IMR-90 (cell line): ENCODE results near the gene ZBTB7B. TPM values are rescaled to one million over a fixed set of nuclear protein-coding genes. Genes with fewer than 3 reads are reported as not detected.

Source experiments
- ATAC-seq: fragments of 200-7000 bp; cut with Tn5 transposase; 2 replicates; pipeline ENCODE4 v1.9.1; 2020; ENCODE audit warnings: low read depth, mild to moderate bottlenecking, moderate library complexity
- BruUV-seq: library from RNA; stranded (reverse); fragments of 400-500 nt; replicated peaks from 2 replicates; lab custom pipeline; 2021; lab: Mats Ljungman, UMichigan
- CTCF ChIA-PET: fragments of 300-600 bp; formaldehyde crosslinking; extraction: SDS; loops from one replicate; lab custom pipeline; 2021; ENCODE audit warnings: antibody characterized with exemption; lab: Yijun Ruan, JAX
- POLR2A ChIA-PET: fragments of 300-600 bp; sonication (Branson Sonifier 250); formaldehyde crosslinking; loops from one replicate; lab custom pipeline; 2022; ENCODE audit warnings: antibody characterized with exemption; ENCODE audit not compliant: unreplicated experiment; lab: Charles Lee
- DNase-seq: peaks from one replicate; pipeline ENCODE4 v3.0.0; 2013
- H2AFZ ChIP-seq: replicated peaks from 2 replicates; pipeline ENCODE3; 2013; ENCODE audit warnings: low read length, mild to moderate bottlenecking; ENCODE audit not compliant: poor library complexity
- H2AK5ac ChIP-seq: 2 replicates; pipeline ENCODE4 v1.6.1; 2013; ENCODE audit warnings: low read depth, low read length, inconsistent platforms
- H2AK9ac ChIP-seq: replicated peaks from 2 replicates; pipeline ENCODE3; 2013; ENCODE audit warnings: mild to moderate bottlenecking, low read depth, low read length, moderate library complexity; ENCODE audit not compliant: poor library complexity
- H2BK120ac ChIP-seq: 2 replicates; pipeline ENCODE4 v1.6.1; 2013; ENCODE audit warnings: low read depth, low read length, inconsistent platforms
- H2BK15ac ChIP-seq: 3 replicates; pipeline ENCODE4 v1.6.1; 2013; ENCODE audit warnings: low read depth, low read length, inconsistent platforms
- H2BK20ac ChIP-seq: 2 replicates; pipeline ENCODE4 v1.6.1; 2013; ENCODE audit warnings: low read depth, mild to moderate bottlenecking, inconsistent platforms, low read length, moderate library complexity
- H2BK5ac ChIP-seq: 2 replicates; pipeline ENCODE4 v1.6.1; 2013; ENCODE audit warnings: mild to moderate bottlenecking, low read depth, low read length, inconsistent platforms; ENCODE audit not compliant: poor library complexity, severe bottlenecking
- H3K14ac ChIP-seq: replicated peaks from 2 replicates; pipeline ENCODE4 v1.6.1; 2013; ENCODE audit warnings: low read depth, low read length, inconsistent platforms
- H3K18ac ChIP-seq: 2 replicates; pipeline ENCODE4 v1.6.1; 2013; ENCODE audit warnings: low read depth, low read length, control low read depth
- H3K23ac ChIP-seq: 2 replicates; pipeline ENCODE4 v1.6.1; 2013; ENCODE audit warnings: low read depth, low read length, inconsistent platforms
- H3K27ac ChIP-seq: 2 replicates; pipeline ENCODE4 v1.5.1; 2013; ENCODE audit warnings: mild to moderate bottlenecking, control low read depth, low read length; ENCODE audit not compliant: insufficient read depth
- H3K27me3 ChIP-seq: 2 replicates; pipeline ENCODE4 v1.6.1; 2013; ENCODE audit warnings: low read length; ENCODE audit not compliant: control insufficient read depth, insufficient read depth
- H3K36me3 ChIP-seq: 2 replicates; pipeline ENCODE4 v1.6.1; 2013; ENCODE audit warnings: low read length, mixed read lengths; ENCODE audit not compliant: control insufficient read depth, insufficient read depth
- H3K4ac ChIP-seq: 2 replicates; pipeline ENCODE4 v1.6.1; 2013; ENCODE audit warnings: low read depth, low read length, inconsistent platforms
- H3K4me1 ChIP-seq: 2 replicates; pipeline ENCODE4 v1.6.1; 2013; ENCODE audit warnings: low read length, mixed read lengths; ENCODE audit not compliant: control insufficient read depth, insufficient read depth
- H3K4me2 ChIP-seq: 2 replicates; pipeline ENCODE4 v1.6.1; 2013; ENCODE audit warnings: low read depth, mild to moderate bottlenecking, control low read depth, low read length, moderate library complexity
- H3K4me3 ChIP-seq: 2 replicates; pipeline ENCODE4 v1.5.1; 2013; ENCODE audit warnings: low read depth, mild to moderate bottlenecking, control low read depth, low read length, moderate library complexity; ENCODE audit not compliant: insufficient read depth
- H3K56ac ChIP-seq: 2 replicates; pipeline ENCODE4 v1.6.1; 2013; ENCODE audit warnings: low read length, inconsistent platforms; ENCODE audit not compliant: insufficient read depth; ENCODE audit errors: extremely low read depth
- H3K79me1 ChIP-seq, 2 experiments: 2 replicates each; pipeline ENCODE4 v1.6.1; 2013; ENCODE audit warnings: low read length in 2 of 2, inconsistent platforms in 1 of 2, low read depth in 1 of 2
- H3K9ac ChIP-seq: 2 replicates; pipeline ENCODE4 v1.6.1; 2013; ENCODE audit warnings: low read depth, low read length, control low read depth
- H3K9me1 ChIP-seq: 2 replicates; pipeline ENCODE4 v1.6.1; 2013; ENCODE audit warnings: low read length, inconsistent platforms; ENCODE audit not compliant: insufficient read depth
- H3K9me3 ChIP-seq: 2 replicates; pipeline ENCODE4 v1.6.1; 2013; ENCODE audit warnings: low read length; ENCODE audit not compliant: control insufficient read depth, insufficient read depth
- H4K20me1 ChIP-seq: 2 replicates; pipeline ENCODE4 v1.6.1; 2013; ENCODE audit warnings: low read length, inconsistent platforms; ENCODE audit not compliant: insufficient read depth
- H4K5ac ChIP-seq: 2 replicates; pipeline ENCODE4 v1.6.1; 2013; ENCODE audit warnings: mild to moderate bottlenecking, low read depth, low read length, control low read depth
- H4K8ac ChIP-seq, 2 experiments: 2 replicates each; pipeline ENCODE4 v1.6.1; 2013; ENCODE audit warnings: low read depth in 2 of 2, low read length in 2 of 2, control low read depth in 1 of 2, inconsistent platforms in 1 of 2
- H4K91ac ChIP-seq: 2 replicates; pipeline ENCODE4 v1.6.1; 2013; ENCODE audit warnings: low read depth, low read length, inconsistent platforms; ENCODE audit not compliant: insufficient read depth
- BHLHE40 ChIP-seq: fragments of 150-350 bp; IDR thresholded peaks from 2 replicates; pipeline ENCODE4 v1.6.1; 2016; ENCODE audit warnings: mild to moderate bottlenecking, low read depth, low read length
- CEBPB ChIP-seq: IDR thresholded peaks from 2 replicates; pipeline ENCODE4 v1.6.1; 2012; ENCODE audit warnings: low read depth, low read length, improper control_type of control experiment
- CHD1 ChIP-seq: IDR thresholded peaks from 2 replicates; pipeline ENCODE4 v1.6.1; 2012; ENCODE audit warnings: low read depth, low read length, improper control_type of control experiment
- ELK1 ChIP-seq: fragments of 150-350 bp; IDR thresholded peaks from 2 replicates; pipeline ENCODE4 v1.6.1; 2016; ENCODE audit warnings: low read depth, mild to moderate bottlenecking, low read length, moderate library complexity, borderline replicate concordance
- FOS ChIP-seq: fragments of 150-350 bp; IDR thresholded peaks from 2 replicates; pipeline ENCODE4 v1.6.1; 2016; ENCODE audit warnings: low read depth, low read length
- NFE2L2 ChIP-seq: fragments of 150-350 bp; IDR thresholded peaks from 2 replicates; pipeline ENCODE4 v1.6.1; 2016; ENCODE audit warnings: low read depth, mild to moderate bottlenecking, low read length
- POLR2A ChIP-seq: IDR thresholded peaks from 2 replicates; pipeline ENCODE4 v1.6.1; 2012; ENCODE audit warnings: mild to moderate bottlenecking, low read depth, low read length
- RAD21 ChIP-seq: IDR thresholded peaks from 2 replicates; pipeline ENCODE4 v1.6.1; 2012; ENCODE audit warnings: low read length, improper control_type of control experiment
- RCOR1 ChIP-seq: IDR thresholded peaks from 2 replicates; pipeline ENCODE4 v1.6.1; 2012; ENCODE audit warnings: mild to moderate bottlenecking, low read length, improper control_type of control experiment; ENCODE audit not compliant: insufficient replicate concordance
- RFX5 ChIP-seq: IDR thresholded peaks from 2 replicates; pipeline ENCODE4 v1.8.0; 2012; ENCODE audit warnings: low read depth, mild to moderate bottlenecking, low read length, moderate library complexity
- SMC3 ChIP-seq: fragments of 150-350 bp; IDR thresholded peaks from 2 replicates; pipeline ENCODE4 v1.6.1; 2016; ENCODE audit warnings: low read depth, mild to moderate bottlenecking, antibody characterized with exemption, low read length, moderate library complexity
- WGBS, 2 experiments: methylation state at CpG; one replicate each; pipeline versions ENCODE4 v1.1.5 to v1.1.7; 2013; ENCODE audit warnings: missing lambda C conversion rate in 2 of 2; ENCODE audit not compliant: insufficient read length in 1 of 2; ENCODE audit errors: extremely low coverage in 2 of 2; 5-methylcytosine and 5-hydroxymethylcytosine counted together
- dilution Hi-C: fragments of 300-500 bp; cut with HindIII; formaldehyde crosslinking; loops from one replicate; pipeline ENCODE4 v1.14.3; 2018; ENCODE audit warnings: low sequenced_read_pairs; ENCODE audit not compliant: unreplicated experiment
- in situ Hi-C: fragments of 300-500 bp; cut with MboI; formaldehyde crosslinking; loops from 3 replicates; pipeline ENCODE4 v1.14.3; 2019; ENCODE audit warnings: low sequenced_read_pairs, inconsistent platforms, mixed read lengths
- intact Hi-C: fragments of 100-400 bp; cut with micrococcal nuclease; formaldehyde crosslinking; loops from 2 replicates; pipeline ENCODE4 v1.10.0; 2022
- polyA plus RNA-seq, 3 experiments: library from polyadenylated mRNA; depleted of rRNA; stranded (reverse); fragments of >200 nt; gene quantifications; 2 replicates each; pipeline ENCODE4 v1.2.3, GENCODE V29; 2012; ENCODE audit warnings: low replicate concordance in 1 of 3
- total RNA-seq: library from RNA; depleted of rRNA; stranded (reverse); fragments of >200 nt; gene quantifications from 2 replicates; pipeline ENCODE4 v1.2.3, GENCODE V29; 2012
- TF ChIP-seq, protein P1 (sequence below): conservative IDR thresholded peaks from 2 replicates; pipeline ENCODE4 v1.5.1; 2012; ENCODE audit warnings: mild to moderate bottlenecking, low read depth, low read length, improper control_type of control experiment
- TF ChIP-seq, protein P2 (sequence below): fragments of 150-350 bp; IDR thresholded peaks from 2 replicates; pipeline ENCODE4 v1.6.1; 2017; ENCODE audit warnings: mild to moderate bottlenecking, antibody characterized with exemption, low read length, low read depth

ZBTB7B gene
- total and polyA plus RNA-seq, 2 of the 4 experiments (the other 2 are of a cell fraction) = 7.7 to 17.4 TPM

DNA sequence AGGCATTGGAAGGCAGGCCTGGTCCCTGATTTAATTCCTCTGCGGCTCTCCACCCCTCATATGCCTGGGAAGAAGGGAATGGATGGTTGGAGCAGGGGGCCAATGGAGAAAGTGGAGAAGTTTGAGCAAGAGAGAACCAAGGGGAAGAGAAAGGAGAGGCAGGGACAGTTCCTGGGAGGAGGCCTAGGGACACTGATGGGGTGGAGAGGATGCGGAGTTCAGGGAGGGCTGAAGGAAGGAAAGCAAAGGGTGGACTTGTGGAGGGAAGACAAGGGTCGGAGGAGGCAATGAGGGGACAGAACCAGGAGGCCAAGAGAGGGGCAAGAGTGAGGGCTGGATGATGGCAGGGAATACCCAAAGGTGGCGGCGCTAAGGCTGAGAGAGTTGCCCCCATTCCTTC is 7.1 kb downstream of the ZBTB7B start:
- CTCF ChIA-PET = no interaction called here

More for the DNA sequence above, 7.1 kb downstream of the ZBTB7B start:
- H3K4me1 ChIP-seq = peaks cover 10% of the 10 kb centered on the region
- H3K4me3 ChIP-seq = no peak overlapping the region
- H3K9me3 ChIP-seq = no peaks in the 10 kb centered on the region
- ATAC-seq = no peak
- H3K14ac ChIP-seq = no peak overlapping the region
- no peak overlapping the region for H3K4me2 ChIP-seq
- H3K56ac ChIP-seq = no peak overlapping the region
- no peak overlapping the region for H3K18ac ChIP-seq
- no peak overlapping the region for H3K23ac ChIP-seq
- no peak overlapping the region for H2BK120ac ChIP-seq
- WGBS, 2 experiments = 100% methylated on average over 2 of the region's 5 CpGs; no CpG with 5 or more reads in 1 of the 2 experiments
- H3K27ac ChIP-seq = no peak overlapping the region
- H3K36me3 ChIP-seq = peaks cover 10% of the 10 kb centered on the region
- no peak overlapping the region for H3K4ac ChIP-seq
- H2BK20ac ChIP-seq = no peak overlapping the region
- H2BK15ac ChIP-seq = no peak overlapping the region
- intact Hi-C loops = no loop called here
- H2BK5ac ChIP-seq = no peak overlapping the region
- peaks cover 0 to 51% of the 10 kb centered on the region in 2 experiments; a peak in 3 of 4 replicates for H3K79me1 ChIP-seq
- H3K9me1 ChIP-seq = peaks cover 6% of the 10 kb centered on the region; the same call in 1 of the 2 replicates
- in situ Hi-C loops = no loop called here
- BruUV-seq = no TSS peak
- no peak overlapping the region for H4K5ac ChIP-seq
- no peaks in the 10 kb centered on the region for H3K27me3 ChIP-seq
- no peak overlapping the region for H4K91ac ChIP-seq
- peak overlapping the region; percentile 9; the same call in 1 of the 2 replicates for H2AK5ac ChIP-seq
- no peak overlapping the region for H2AK9ac ChIP-seq
- dilution Hi-C loops = no loop called here
- no peak for DNase-seq
- TF ChIP-seq, protein P1, sequence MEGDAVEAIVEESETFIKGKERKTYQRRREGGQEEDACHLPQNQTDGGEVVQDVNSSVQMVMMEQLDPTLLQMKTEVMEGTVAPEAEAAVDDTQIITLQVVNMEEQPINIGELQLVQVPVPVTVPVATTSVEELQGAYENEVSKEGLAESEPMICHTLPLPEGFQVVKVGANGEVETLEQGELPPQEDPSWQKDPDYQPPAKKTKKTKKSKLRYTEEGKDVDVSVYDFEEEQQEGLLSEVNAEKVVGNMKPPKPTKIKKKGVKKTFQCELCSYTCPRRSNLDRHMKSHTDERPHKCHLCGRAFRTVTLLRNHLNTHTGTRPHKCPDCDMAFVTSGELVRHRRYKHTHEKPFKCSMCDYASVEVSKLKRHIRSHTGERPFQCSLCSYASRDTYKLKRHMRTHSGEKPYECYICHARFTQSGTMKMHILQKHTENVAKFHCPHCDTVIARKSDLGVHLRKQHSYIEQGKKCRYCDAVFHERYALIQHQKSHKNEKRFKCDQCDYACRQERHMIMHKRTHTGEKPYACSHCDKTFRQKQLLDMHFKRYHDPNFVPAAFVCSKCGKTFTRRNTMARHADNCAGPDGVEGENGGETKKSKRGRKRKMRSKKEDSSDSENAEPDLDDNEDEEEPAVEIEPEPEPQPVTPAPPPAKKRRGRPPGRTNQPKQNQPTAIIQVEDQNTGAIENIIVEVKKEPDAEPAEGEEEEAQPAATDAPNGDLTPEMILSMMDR = no peak
- TF ChIP-seq BHLHE40 (no peak), POLR2A (no peak), RAD21 (no peak), RFX5 (no peak), FOS (no peak), SMC3 (no peak), CEBPB (no peak), NFE2L2 (no peak), CHD1 (no peak), ELK1 (no peak), RCOR1 (no peak)
- TF ChIP-seq, protein P2, sequence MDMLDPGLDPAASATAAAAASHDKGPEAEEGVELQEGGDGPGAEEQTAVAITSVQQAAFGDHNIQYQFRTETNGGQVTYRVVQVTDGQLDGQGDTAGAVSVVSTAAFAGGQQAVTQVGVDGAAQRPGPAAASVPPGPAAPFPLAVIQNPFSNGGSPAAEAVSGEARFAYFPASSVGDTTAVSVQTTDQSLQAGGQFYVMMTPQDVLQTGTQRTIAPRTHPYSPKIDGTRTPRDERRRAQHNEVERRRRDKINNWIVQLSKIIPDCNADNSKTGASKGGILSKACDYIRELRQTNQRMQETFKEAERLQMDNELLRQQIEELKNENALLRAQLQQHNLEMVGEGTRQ = no peak
- POLR2A ChIA-PET = no interaction called here
- peaks cover 19% of the 10 kb centered on the region for H4K20me1 ChIP-seq
- no peak overlapping the region for H4K8ac ChIP-seq
- no peak overlapping the region for H3K9ac ChIP-seq
- H2AFZ ChIP-seq = no peak overlapping the region
